Measurements from ENCODE around the gene HPCA. TPM values are rescaled to one million over a fixed set of nuclear protein-coding genes. Genes with fewer than 3 reads are reported as not detected.
"Not testable (repeated sequence)": the region's sequence is repeated elsewhere in the genome, so short reads cannot be mapped to it uniquely, and the experiment has no call there.

The HPCA gene
- total RNA-seq, 1 experiment from 2014 or later: not detected

DNA sequence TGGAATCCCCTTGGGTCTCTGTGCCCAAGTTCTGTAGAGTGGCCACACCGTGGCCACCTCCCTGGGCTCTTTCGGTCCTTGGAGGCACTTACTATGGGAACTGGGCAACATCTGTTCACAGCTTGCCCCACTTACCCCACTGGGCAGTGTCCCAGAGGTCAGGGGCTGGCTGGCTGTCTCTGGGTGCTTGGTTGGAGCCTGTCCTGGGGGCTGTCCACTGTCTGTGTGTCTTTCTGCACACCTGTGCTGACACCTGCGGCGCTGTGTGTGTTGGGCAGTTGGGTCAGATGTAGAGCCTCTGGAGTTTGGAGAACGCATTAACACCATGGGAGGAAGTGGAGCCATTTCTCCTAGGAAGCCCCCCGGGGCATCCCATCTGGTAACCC lies 16.2 kb downstream of the HPCA start:
- no peak for DNase-seq (ENCODE audit: low read depth)

DNA sequence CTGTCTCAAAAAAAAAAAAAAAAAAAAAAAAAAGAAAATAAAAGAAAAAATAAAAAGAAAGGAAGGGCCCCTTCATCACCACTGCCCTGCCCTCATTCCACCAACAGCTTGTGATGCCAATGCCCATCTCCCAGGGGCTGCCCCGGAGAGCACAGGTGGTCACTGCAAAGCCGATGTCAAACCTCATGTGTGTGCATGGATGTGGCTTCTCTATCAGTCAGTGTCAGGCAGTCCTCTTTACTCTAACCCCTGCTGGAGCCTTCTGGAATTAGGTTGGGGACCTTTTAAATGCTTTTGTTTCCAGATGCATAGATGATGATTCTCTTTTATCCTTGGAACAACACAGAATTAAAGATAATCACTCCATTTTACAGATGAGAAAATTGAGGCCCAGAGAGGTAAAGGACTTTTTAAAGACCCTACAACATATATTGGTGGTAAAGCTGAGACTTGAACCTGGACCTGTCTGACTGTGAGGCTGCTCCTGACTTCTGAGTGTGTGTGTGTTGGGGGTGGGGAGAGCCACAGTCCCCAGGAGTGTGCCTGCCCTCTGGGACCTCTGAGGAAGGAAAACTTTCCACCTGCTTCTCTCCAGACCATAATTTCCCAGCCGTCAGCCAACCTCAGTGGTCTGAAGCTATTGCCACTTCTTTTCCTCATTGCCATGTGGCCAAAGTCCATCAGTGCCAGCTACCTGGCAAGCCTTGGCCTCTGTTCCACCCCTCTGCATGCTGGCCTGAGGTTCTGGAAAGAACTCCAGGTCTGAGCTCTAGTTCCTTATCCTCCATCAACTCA lies 17.9 kb downstream of the HPCA start:
- no peak for DNase-seq (ENCODE audit: low read depth)

DNA sequence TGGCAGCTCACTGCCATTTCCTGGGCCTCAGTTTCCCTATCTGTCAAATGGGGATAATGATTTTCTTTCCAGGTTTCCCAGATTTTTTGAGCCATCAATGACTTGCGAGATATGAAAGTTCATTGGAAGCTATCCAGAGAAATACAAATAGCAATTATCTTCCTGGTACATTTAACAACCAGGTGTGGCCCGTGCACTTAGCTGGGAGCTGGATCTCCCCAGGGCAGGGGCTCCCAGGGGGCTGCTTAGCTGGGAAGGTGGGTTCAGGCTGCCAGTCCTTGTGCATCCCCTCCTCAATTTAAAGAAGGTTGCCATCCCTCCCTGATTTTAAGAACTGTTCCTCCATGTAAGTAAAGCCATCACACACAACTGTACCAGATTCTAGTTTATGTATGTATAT lies 18.5 kb downstream of the HPCA start:
- DNase-seq (ENCODE audit: low read depth): no peak

DNA sequence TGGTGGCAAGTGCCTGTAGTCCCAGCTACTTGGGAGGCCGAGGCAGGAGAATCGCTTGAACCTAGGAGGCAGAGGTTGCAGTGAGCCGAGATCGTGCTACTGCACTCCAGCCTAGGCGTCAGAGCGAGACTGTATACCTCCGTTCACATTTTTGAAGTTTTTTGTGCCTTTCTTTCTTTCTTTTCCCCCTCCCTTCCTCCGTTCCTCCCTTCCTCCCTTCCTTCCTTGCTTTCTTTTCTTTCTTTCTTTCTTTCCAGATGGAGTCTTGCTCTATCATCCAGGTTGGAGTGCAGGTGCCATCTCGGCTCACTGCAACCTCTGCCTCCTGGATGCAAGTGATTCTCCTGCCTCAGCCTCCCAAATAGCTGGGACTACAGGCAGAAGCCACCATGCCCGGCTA lies 19.3 kb downstream of the HPCA start:
- DNase-seq (ENCODE audit: low read depth): not testable (repeated sequence)

DNA sequence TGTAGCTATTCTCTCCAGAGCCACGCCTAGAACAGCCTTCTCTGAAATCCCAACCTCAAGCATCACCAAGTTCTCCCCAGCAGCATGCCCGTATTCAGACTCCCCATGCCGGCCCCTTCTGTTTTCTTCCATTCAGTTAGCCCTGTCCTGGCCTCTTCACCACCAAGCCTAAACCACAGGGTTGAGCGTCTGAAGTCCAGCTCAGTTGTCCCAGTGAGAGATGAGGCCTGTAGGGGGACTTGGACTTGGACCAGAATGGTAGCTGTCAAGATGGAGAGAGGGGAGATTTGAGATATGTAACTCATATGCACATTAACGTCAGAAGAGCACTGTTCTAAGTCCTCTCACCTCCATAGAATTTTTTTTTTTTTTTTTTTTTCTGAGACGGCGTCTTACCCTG lies 20.4 kb downstream of the HPCA start:
- no peak for DNase-seq (ENCODE audit: low read depth)

DNA sequence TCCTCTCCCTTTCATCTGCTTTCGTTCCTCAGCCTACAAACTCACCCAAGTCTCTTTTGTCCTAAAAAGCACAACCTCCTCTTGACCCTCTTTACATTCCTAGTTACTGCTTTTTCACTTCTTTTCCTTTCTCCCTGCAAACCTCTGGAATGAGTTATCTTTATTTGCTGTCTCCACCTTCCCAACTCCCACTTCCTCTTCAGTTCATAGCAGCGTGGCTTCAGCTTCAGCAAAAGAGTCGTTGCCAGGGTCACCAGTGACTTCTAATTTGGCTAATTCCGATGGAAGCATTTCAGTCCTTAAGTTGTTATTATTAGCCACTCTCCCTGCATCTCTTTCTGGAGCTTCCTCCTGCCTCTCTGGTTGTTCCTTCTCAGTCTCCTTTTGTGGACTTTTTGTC lies 21.1 kb downstream of the HPCA start:
- no peak for DNase-seq (ENCODE audit: low read depth)

DNA sequence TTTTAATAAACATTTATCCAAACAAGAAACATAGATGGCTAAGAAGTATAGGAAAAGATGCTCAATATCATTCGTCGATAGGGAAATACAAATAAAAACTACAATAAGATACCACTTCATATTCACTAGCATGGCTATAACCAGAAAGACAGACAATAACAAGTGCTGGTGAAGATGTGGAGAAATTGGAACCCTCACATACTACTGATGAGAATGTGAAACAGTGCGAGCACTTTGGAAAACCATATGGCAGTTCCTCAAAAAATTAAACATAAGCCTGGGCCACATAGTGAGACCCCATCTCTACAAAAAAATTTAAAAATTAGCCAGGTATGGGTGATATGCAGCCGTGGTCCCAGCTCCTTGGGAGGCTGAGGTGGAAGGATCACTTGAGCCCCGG lies 24.0 kb downstream of the HPCA start:
- DNase-seq (ENCODE audit: low read depth): no peak

DNA sequence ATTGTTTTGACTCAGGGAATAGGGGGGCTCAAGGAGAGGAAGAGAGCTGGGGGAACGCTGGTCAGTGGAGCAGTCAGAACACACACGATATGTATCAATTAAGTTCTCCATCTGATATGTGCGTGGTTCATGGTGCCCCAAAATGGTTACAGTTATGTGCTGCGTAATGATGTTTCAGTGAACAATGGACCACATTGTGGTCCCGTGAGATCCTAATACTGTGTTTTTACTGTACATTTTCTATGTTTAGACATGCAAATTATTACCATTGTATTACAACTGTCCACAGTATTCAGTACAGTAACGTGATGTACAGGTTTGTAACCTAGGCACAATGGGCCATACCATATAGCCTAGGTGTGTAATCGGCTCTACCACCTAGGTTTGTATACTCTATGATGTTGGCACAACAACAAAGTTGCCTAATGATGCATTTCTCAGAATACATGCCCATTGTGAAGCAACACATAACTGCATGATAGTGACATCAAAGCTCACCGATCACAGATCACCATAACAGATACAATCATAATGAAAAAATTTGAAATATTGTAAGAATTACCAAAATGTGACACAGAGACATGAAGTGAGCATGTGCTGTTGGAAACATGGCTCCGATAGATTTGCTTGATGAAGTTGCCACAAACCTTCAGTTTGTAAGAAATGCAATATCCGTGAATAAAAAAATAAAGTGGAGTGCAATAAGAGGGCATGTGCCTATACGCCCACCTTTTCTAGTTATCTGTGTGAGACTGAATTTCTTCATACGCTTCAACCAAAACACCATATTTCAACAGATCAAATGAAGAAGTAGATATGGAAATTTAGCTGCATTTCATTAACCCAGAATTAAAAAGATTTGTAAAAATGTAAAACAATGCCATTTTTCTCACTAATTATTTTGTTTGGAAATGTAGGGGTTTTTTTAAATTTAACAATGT lies 29.7 kb downstream of the HPCA start:
- peak; percentile 42 for DNase-seq (ENCODE audit: low read depth)

DNA sequence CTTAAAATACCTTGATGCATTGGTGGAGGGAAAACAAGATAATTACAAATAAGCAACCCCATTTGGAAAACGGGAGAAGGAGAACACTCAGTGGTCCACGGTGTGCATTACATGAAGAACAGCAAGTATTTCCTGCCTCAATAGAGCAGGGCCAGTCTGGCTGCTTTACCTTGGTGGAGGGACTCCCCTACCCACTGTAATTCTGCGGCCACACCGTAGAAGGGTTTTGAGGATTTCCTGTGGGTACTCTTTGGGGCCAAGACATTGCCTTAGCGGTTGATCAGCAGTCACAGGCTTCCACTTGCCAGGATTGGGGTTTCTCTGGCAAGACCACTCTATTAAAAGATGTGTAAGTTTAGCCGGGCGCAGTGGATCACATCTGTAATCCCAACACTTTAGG lies 31.2 kb downstream of the HPCA start:
- no peak for DNase-seq (ENCODE audit: low read depth)

DNA sequence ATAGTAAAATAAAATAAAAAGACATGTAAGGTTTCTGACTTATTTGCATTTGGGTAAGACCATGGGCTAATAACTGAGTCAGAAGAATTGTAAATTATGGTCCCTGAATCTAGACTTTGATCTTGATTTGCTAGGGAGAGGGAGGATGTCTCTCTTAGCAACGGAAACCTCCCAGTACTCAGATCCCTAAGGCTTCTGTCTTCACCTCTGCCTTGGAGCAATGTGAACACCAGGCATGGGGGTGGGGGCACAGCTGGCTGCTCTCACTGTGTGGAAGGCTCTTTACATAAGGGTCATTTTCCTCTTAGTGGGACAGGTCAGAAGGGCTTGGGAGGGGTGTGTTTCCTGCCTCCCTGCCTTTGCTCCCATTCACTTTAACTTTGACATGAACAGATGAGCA lies 31.9 kb downstream of the HPCA start:
- DNase-seq (ENCODE audit: low read depth): no peak

DNA sequence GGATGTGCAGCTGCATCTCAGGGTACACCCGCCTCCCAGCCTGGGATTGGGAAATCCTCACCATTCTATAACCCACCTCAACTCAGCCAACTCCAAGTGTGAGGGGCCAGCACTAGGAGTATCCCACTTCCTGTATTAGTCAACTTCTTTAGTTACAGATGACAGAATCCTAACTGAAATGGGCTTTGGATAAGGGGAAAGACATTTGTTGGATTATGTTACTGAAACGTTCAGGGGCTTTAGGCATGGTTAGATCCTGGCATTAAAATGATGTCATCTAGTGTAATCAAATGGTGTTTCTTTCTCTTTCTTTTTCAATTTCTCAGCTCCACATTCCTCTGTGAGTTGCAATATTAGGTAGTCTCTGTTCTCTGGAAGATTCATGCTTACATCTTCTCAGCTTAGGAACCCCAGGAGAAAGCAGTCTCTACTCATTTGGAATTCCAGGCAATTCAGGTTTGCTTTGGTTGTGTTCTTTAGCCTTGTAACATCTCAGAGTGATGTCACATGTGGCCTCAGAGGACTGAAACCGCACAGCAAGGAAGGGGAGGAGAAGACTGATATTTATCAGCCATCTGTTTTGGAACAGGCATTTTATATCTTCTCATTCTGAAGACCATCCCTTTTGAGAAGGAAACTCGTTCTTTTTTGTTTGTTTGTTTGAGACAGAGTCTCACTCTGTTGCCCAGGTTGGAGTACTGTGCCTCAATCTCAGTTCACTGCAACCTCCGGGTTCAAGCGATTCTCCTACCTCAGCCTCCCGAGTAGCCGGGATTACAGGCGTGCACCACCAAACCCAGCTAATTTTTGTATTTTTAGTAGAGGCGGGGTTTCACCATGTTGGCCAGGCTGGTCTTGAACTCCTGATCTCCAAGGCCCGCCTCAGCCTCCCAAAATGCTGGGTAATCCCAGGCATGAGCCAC lies 33.8 kb downstream of the HPCA start:
- DNase-seq (ENCODE audit: low read depth): peak; percentile 69

DNA sequence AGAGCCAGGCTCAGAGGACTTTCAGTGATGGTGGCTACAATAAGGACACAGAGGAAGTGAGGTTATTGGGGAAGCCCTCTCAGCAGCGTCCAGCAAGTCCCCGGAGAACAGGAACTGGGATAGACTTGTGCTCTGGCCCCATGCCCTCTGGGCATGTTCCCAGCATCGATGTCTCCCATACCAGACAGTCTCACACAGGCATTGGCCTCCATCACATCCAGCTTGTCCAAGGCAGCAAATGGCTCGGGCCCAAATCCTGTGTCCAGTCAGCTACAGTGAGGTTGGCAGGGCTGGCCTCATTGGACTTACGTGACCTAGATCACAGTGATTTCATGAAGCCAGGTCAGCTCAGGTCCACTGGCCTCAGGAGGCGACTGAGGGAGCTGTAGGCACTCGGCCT lies 34.5 kb downstream of the HPCA start:
- DNase-seq (ENCODE audit: low read depth): no peak

DNA sequence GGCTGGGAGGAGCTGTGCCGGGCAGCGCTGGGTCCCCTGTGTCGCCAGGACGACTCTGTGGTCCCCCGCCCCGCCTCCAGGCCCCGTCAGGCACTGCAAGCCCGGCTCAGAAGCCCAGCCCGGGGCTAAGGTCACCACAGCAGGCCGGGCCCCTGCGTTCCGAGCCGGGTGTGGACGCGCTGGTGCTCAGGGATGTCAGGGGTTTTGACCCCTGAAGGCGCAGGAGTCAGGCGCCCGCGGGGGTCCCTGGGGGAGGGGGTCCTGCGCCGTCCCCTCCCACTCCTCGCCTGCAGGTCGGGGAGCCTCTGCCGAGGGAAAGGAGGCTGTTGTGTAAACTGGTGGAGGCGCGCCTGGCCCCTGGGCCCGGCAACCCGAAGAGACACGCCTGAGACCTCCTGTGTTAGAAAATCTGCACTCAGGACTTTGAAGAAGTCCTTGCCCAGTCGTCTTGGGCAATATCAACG lies 38.6 kb downstream of the HPCA start:
- DNase-seq (ENCODE audit: low read depth): no peak

DNA sequence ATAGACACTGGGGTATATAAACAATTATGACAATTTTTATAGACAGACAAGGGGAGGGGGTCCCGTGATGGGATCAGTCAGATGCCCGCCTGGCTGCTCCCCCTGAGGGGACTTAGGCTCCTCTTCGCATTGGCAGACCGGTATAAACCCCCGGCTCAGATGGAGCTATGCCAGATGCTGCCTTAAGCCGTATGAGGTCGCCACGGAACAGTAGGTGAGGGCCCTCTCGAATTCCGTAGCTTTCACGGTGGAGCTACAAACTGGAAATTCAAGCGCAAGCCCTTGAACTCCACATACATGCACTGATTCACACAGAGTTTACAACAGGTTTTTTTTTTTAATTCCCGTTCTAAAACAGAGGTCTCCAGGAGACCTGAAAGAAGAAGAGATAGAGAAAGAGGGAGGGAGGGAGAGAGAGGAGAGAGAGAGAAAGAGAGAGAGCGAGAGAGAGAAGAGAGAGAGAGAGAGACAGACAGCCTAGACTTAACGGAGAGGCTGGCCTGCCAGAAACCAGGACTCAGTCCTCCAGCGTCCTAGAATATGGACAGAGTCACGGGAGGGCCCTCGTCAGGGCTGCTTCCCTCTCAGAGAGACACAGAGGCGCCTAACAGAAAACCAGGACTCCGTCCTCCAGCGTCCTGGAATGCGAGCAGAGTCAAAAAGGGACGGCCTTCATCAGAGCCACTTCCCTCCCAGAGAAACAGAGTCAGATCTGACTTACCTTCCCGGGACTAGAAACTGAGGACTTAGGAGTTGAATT lies 39.3 kb downstream of the HPCA start:
- no peak for DNase-seq (ENCODE audit: low read depth)

DNA sequence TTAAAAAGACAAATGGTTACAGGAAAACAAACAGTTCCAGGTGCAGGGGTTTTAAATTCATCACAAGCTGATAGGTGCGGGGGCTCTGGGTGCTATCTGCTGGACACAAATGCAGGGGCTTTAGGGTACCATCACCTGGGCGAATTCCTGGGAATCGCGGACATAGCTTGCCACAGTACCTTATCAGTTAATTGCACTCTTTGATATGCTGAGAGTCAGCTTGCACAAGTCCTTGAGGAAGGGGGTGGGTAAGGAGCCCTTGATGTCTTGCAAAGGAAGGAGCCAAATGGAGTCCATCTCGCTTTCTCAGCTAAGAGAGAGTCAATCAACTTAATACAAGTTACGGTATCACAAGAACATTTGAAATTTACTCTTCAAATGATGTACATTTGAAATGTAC lies 40.3 kb downstream of the HPCA start:
- no peak for DNase-seq (ENCODE audit: low read depth)

DNA sequence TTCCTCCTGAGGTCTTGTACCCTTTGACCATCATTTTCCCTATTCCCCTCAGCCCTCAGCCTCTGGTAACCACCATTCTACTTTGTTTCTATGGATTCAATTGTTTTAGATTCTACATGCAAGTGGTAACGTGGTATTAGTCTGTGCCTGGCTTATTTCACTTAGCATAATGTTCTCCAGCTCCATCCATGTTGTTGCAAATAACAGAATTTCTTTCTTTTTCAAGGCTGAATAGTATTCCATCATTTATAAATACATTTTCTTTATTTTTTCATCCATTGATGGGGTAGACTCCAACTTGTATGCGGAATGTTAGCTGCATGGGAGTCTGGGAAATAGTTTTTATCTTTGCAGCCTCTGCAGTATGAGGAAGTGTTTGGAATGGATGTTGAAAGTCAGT lies 41.1 kb downstream of the HPCA start:
- DNase-seq (ENCODE audit: low read depth): no peak

DNA sequence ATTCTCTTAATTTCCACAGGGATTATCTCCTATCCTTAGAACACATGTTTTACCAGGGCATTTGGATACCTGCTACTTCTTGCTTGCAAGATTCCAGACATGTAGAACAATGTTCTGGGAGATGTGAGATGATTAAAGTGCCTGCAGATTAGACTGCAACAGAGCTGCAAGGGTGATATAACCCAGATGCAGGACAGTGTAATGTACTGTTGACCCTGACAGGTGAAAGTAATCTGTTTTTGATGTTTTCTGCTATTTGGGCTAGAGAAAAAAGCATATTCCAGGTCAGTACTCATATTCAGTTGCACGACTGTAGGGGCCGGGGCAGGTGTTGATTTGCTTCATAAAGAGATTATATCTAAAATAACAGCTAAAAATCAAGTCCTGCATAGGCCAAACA lies 42.0 kb downstream of the HPCA start:
- DNase-seq (ENCODE audit: low read depth): no peak

DNA sequence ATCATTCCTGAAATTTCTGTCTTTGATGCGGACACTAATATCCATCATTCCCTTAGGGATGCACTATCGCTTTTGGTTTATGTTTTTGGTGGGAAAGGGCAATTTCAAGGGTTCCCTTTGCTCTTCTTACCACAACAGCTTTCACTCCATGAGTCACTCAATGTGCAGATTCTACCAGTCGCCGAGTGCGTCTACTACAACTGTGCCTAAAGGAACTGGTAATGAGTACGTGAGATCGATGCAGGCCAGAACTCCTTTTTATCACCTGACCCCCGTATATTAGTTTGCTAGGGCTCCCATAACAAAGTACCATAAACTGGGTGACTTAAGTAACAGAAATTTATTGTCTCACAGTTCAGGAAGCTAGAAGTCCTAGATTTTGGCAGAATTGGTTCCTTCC lies 42.4 kb downstream of the HPCA start:
- no peak for DNase-seq (ENCODE audit: low read depth)

DNA sequence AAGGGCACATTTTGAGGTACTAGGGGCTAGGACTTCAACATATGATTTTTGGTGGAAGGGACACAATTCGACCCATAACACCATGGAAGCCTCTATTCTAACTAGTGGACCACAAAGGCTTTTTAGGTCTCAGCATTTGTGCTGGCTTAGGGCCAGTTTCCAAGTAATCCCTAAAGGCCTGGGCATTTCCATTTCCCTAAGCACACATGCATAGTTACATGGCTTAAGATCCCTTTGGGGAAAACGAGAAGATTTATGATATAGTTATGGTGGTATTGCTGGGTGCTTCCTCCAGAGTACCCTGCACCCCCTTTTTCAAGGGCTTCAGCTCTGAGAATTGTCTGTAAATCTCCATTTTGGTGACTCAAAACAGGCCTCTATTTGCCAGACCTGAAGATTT lies 43.1 kb downstream of the HPCA start:
- DNase-seq (ENCODE audit: low read depth): no peak

DNA sequence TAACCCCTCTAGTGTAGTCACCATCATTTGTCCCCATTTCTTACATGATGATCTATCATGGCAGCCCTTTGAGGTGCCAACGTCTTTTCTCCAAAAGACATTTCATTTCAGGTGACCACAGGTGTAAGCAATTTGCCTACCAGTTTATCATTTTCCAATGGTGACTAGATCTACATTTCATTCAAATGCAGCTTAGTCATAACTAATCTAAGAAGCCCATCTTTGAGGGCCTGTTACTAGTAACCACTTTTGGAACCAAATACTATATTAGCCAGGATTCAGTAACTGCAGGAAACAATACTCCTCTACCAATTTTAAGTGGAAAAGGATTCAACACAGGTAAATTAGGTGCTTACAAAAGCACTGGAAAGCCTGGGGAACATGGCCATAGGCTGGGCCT lies 45.5 kb downstream of the HPCA start:
- no peak for DNase-seq (ENCODE audit: low read depth)

DNA sequence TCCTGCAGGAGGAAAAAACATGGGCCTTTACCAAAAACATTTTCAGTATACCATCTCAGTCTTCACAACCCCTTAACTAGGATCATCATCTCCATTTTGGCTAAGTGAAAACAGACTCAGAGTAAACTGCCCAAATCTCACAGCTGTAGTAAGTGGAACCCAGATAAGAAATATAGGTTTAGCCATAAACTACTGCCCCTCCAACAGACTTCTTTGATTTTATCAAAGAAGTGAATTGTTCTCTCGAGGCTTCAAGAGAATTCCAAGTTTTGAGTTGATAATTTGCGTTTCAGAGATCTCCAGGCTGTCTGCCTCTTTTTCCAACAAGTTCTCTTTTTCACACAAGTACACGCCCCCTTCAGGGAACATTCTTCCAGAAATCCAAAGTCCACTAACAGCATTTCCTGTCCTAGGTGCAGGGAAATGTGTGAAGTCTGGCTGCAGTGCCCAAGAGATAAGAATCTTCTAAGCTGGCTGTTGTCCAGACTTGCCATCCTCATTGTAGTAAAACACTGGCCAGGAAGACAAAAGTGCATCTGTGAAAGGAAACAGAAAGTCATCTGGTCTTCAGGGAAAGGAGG lies 47.5 kb downstream of the HPCA start:
- no peak for DNase-seq (ENCODE audit: low read depth)
